Mammary epithelial cell (primary cell): ENCODE measurements around the gene IPP.

Experiments
- CTCF ChIP-seq, 2 donors: IDR thresholded peaks in 1 of 2; conservative IDR thresholded peaks in 1 of 2; 2 replicates each; pipeline ENCODE4 v1.5.1; 2011 to 2012; ENCODE audit warnings: inconsistent platforms in 2 of 2, low read length in 2 of 2, mild to moderate bottlenecking in 2 of 2, control low read depth in 1 of 2, low read depth in 1 of 2; ENCODE audit not compliant: insufficient read depth in 1 of 2; ENCODE audit errors: extremely low read depth in 1 of 2
- EZH2 ChIP-seq: IDR thresholded peaks from 2 replicates; pipeline ENCODE4 v1.6.1; 2012; ENCODE audit warnings: low read length, inconsistent platforms, borderline replicate concordance

GRCh38 chr1:45796381-45796780, 45.9 kb upstream of the IPP start:
- TF ChIP-seq CTCF (conservative IDR thresholded peaks at IDR 0.05 in 1 of 2, IDR thresholded peaks at IDR 0.05 in 1 of 2; ENCODE audit: extremely low read depth in 1 of 2, insufficient read depth in 1 of 2, low read depth in 1 of 2, low read length in 2 of 2) = no peak
- TF ChIP-seq EZH2 = no peak
